CD4-positive, alpha-beta T cell (primary cell): ENCODE measurements around the gene TARS3. TPM values are rescaled to one million over a fixed set of nuclear protein-coding genes. Genes with fewer than 3 reads are reported as not detected.
A peak's percentile ranks its signal among the peaks of the same experiment; 100 is the strongest.

ENCODE experiments used
- ATAC-seq: fragments of 200-7000 bp; cut with Tn5 transposase; one replicate; pipeline ENCODE4 v1.10.0; 2022; ENCODE audit warnings: mild to moderate bottlenecking; ENCODE audit not compliant: poor library complexity
- CTCF ChIA-PET: fragments of 350-600 bp; sonication (Branson Sonifier 250); formaldehyde crosslinking; loops from one replicate; lab custom pipeline; 2021; ENCODE audit warnings: antibody characterized with exemption, inconsistent platforms; lab: Charles Lee
- POLR2A ChIA-PET: fragments of 350-600 bp; sonication (Branson Sonifier 250); formaldehyde crosslinking; loops from one replicate; lab custom pipeline; 2021; ENCODE audit warnings: antibody characterized with exemption, inconsistent platforms; lab: Charles Lee
- DNase-seq, 14 experiments: peaks; one replicate each; pipeline ENCODE4 v3.0.0-alpha.2; 2013 to 2020; ENCODE audit warnings: mixed read lengths in 2 of 14
- H3K27ac ChIP-seq, 2 donors: one replicate each; pipeline versions ENCODE4 v1.5.1 to v1.7.0; 2013; ENCODE audit warnings: low read length in 2 of 2, low read depth in 1 of 2, mild to moderate bottlenecking in 1 of 2
- H3K27me3 ChIP-seq, 2 experiments: 1 replicate in 1 of 2; 2 replicates in 1 of 2; pipeline versions ENCODE4 v1.6.1 to v1.7.0; 2013; ENCODE audit warnings: low read length in 2 of 2, control low read depth in 1 of 2, mild to moderate bottlenecking in 1 of 2, moderate library complexity in 1 of 2; ENCODE audit not compliant: insufficient read depth in 2 of 2, control insufficient read depth in 1 of 2
- H3K36me3 ChIP-seq: one replicate; pipeline ENCODE4 v1.6.1; 2013; ENCODE audit warnings: low read length, control low read depth; ENCODE audit not compliant: insufficient read depth
- H3K4me1 ChIP-seq: one replicate; pipeline ENCODE4 v1.6.1; 2013; ENCODE audit warnings: low read length, control low read depth; ENCODE audit not compliant: insufficient read depth
- H3K4me3 ChIP-seq: one replicate; pipeline ENCODE4 v1.5.1; 2013; ENCODE audit warnings: mild to moderate bottlenecking, low read length, moderate library complexity
- H3K9me3 ChIP-seq, 2 experiments: 1 replicate in 1 of 2; 2 replicates in 1 of 2; pipeline versions ENCODE4 v1.6.1 to v1.7.0; 2013; ENCODE audit warnings: low read length in 2 of 2, mild to moderate bottlenecking in 2 of 2, control low read depth in 1 of 2, moderate library complexity in 1 of 2; ENCODE audit not compliant: control insufficient read depth in 1 of 2, insufficient read depth in 1 of 2
- H3K27ac Mint-ChIP-seq: one replicate; pipeline ENCODE4 v1.8.0; 2020; ENCODE audit warnings: mixed read lengths
- H3K27me3 Mint-ChIP-seq: one replicate; pipeline ENCODE4 v1.8.0; 2021; ENCODE audit warnings: mixed read lengths
- H3K36me3 Mint-ChIP-seq: one replicate; pipeline ENCODE4 v1.8.0; 2021; ENCODE audit warnings: low read depth, mixed read lengths
- H3K4me1 Mint-ChIP-seq: one replicate; pipeline ENCODE4 v1.8.0; 2021; ENCODE audit warnings: low read depth, mixed read lengths
- H3K4me3 Mint-ChIP-seq: one replicate; pipeline ENCODE4 v1.8.0; 2020; ENCODE audit warnings: mild to moderate bottlenecking, mixed read lengths
- H3K9me3 Mint-ChIP-seq: one replicate; pipeline ENCODE4 v1.8.0; 2020; ENCODE audit warnings: mixed read lengths
- intact Hi-C, 2 experiments: fragments of 100-400 bp; cut with DNase I in 1 of 2; cut with micrococcal nuclease in 1 of 2; formaldehyde crosslinking; loops; one replicate each; pipeline versions ENCODE4 v1.15.1 to v1.9.0; 2023 to 2025; cut with DNase I, micrococcal nuclease
- total RNA-seq, 174 experiments: library from RNA in 2 of 174; stranded (reverse) in 2 of 174; gene quantifications; one replicate each; pipeline ENCODE4 v1.2.3 and lab custom pipeline; 2021 to 2026
- TF ChIP-seq, protein P1 (sequence below): fragments of 200-600 bp; IDR thresholded peaks from one replicate; pipeline ENCODE4 v1.8.0; 2022; ENCODE audit warnings: antibody characterized with exemption, mild to moderate bottlenecking

The TARS3 gene
- total RNA-seq, 2 experiments from 2014 or later = 16.6 to 18.1 TPM

DNA sequence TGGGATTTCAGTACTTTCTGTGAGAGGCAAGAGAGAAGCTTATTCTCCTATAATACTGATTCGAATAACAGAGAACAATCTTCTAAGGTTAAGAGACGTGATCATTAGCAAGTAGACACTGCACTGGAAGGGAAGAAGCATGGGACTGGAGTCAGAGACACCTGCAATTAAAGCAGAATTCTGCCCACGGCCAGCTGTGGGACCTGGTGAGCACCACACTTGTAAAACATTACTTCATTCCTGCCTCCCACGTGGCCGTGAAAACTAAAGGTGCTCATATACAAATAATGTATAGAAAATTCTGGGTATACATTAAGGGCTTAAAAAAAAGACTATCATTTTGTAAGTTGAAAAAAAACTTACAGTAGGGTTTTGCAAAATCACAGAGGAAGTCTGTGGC, 74.1 kb downstream of the TARS3 start:
- no peaks in the 10 kb centered on the region for H3K27me3 ChIP-seq
- POLR2A ChIA-PET = interaction anchor here (1.9 kb wide), 1 partner anchor 73 kb away, joined by 7 read pairs; the partner anchor contains the start of gene TARS3
- TF ChIP-seq, protein P1, sequence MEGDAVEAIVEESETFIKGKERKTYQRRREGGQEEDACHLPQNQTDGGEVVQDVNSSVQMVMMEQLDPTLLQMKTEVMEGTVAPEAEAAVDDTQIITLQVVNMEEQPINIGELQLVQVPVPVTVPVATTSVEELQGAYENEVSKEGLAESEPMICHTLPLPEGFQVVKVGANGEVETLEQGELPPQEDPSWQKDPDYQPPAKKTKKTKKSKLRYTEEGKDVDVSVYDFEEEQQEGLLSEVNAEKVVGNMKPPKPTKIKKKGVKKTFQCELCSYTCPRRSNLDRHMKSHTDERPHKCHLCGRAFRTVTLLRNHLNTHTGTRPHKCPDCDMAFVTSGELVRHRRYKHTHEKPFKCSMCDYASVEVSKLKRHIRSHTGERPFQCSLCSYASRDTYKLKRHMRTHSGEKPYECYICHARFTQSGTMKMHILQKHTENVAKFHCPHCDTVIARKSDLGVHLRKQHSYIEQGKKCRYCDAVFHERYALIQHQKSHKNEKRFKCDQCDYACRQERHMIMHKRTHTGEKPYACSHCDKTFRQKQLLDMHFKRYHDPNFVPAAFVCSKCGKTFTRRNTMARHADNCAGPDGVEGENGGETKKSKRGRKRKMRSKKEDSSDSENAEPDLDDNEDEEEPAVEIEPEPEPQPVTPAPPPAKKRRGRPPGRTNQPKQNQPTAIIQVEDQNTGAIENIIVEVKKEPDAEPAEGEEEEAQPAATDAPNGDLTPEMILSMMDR = no peak
- no peaks in the 10 kb centered on the region for H3K9me3 Mint-ChIP-seq
- ATAC-seq (no peak), DNase-seq (no peak)
- H3K27ac Mint-ChIP-seq = peak overlapping the region; percentile 98
- H3K4me1 Mint-ChIP-seq = peaks cover 63% of the 10 kb centered on the region
- H3K36me3 ChIP-seq = peaks cover 52% of the 10 kb centered on the region
- no peak overlapping the region for H3K4me3 ChIP-seq
- peak overlapping the region in 1 of 2 donors; percentile 7 for H3K27ac ChIP-seq
- H3K27me3 Mint-ChIP-seq = no peaks in the 10 kb centered on the region
- H3K4me1 ChIP-seq = peaks cover 24% of the 10 kb centered on the region
- no peaks in the 10 kb centered on the region for H3K9me3 ChIP-seq
- peaks cover 77% of the 10 kb centered on the region for H3K36me3 Mint-ChIP-seq
- peak overlapping the region; percentile 97 for H3K4me3 Mint-ChIP-seq
- CTCF ChIA-PET = interaction anchor here (0.6 to 2.0 kb wide), 2 partner anchors 9 to 327 kb away, joined by 3 to 13 read pairs; no protein-coding TSS in a partner anchor
- intact Hi-C loops = loop anchor here (5.0 kb wide), 3 partner anchors 72 to 563 kb away; partner anchors contain the start of genes SELENOS (in 1 of the 2) and TARS3 (in 1 of the 2)

DNA sequence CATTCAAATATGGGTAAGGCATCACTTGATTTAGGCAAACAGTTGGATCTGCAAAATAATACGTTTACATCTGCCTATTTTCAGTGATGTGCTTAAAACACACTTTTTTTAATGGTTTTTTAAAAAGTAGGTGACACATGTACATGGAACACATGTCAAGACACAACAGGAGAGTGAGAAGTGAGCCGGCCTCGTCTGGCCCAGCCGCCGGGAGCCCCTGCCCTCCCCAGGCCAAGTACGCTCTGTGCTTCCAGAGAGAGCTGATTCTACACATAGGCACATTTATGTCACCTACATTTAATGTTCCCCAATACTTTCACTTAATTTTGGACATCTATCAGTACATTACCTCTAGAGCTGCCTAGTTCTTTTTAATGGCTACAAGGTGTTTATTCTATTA, 75.9 kb downstream of the TARS3 start:
- ChIA-PET CTCF (no interaction called here), POLR2A (interaction anchor here (2.2 kb wide), 1 partner anchor 354 kb away, joined by 12 read pairs; the partner anchor contains the start of gene SNRPA1)
- H3K4me1 Mint-ChIP-seq = peaks cover 60% of the 10 kb centered on the region
- intact Hi-C loops = loop anchor here in 1 of 2 experiments (10.0 kb wide), 3 partner anchors 644 to 1714 kb away; partner anchors contain the start of genes ASB7 and LINS1
- peaks cover 87% of the 10 kb centered on the region for H3K36me3 Mint-ChIP-seq
- no peaks in the 10 kb centered on the region for H3K9me3 Mint-ChIP-seq
- Histone ChIP-seq H3K27me3 (no peaks in the 10 kb centered on the region), H3K36me3 (peaks cover 69% of the 10 kb centered on the region), H3K9me3 (no peaks in the 10 kb centered on the region), H3K4me1 (peaks cover 23% of the 10 kb centered on the region), H3K4me3 (no peak overlapping the region), H3K27ac (no peak overlapping the region)
- no peak overlapping the region for H3K4me3 Mint-ChIP-seq
- H3K27ac Mint-ChIP-seq = no peak overlapping the region
- H3K27me3 Mint-ChIP-seq = no peaks in the 10 kb centered on the region
- DNase-seq (no peak), ATAC-seq (no peak)
- TF ChIP-seq, protein P1 = no peak

DNA sequence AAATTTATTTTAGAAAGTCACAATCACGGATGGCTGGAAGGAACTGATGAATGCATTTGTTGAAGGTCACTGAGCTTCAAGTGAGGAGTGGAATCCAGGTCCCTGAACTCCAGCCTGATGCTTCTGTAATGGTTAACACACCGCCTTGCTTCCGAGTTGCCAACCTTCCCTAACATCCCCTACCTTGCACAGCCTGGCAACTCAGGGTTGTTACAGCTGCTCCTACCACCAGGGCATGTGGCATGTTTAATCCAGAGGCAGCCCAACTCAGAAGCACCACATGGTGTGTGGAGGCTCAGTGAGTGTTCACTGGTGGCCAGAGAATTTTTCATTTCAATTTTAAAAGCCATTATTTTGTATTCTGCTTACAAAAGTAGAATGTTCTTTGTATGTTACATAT, 77.0 kb downstream of the TARS3 start:
- no peak overlapping the region for H3K4me3 ChIP-seq
- H3K9me3 ChIP-seq = no peaks in the 10 kb centered on the region
- POLR2A ChIA-PET = interaction anchor here (0.7 to 2.2 kb wide), 2 partner anchors 353 to 359 kb away, joined by 3 to 12 read pairs; partner anchors contain the start of gene SNRPA1
- Mint-ChIP-seq H3K9me3 (no peaks in the 10 kb centered on the region), H3K4me3 (no peak overlapping the region), H3K27ac (no peak overlapping the region), H3K36me3 (peaks cover 93% of the 10 kb centered on the region), H3K4me1 (peaks cover 66% of the 10 kb centered on the region), H3K27me3 (no peaks in the 10 kb centered on the region)
- no peak for DNase-seq
- no peak overlapping the region for H3K27ac ChIP-seq
- peaks cover 21% of the 10 kb centered on the region for H3K4me1 ChIP-seq
- intact Hi-C loops = loop anchor here in 1 of 2 experiments (10.0 kb wide), 3 partner anchors 642 to 1712 kb away; partner anchors contain the start of genes ASB7 and LINS1
- H3K27me3 ChIP-seq = no peaks in the 10 kb centered on the region
- no peak for ATAC-seq
- CTCF ChIA-PET = interaction anchor here (1.3 kb wide), 1 partner anchor 359 kb away, joined by 4 read pairs; no protein-coding TSS in a partner anchor
- TF ChIP-seq, protein P1 = no peak
- H3K36me3 ChIP-seq = peaks cover 69% of the 10 kb centered on the region
